Heart right ventricle (tissue), 16 donors: Measurements from ENCODE around the gene ARMH2. TPM values are rescaled to one million over a fixed set of nuclear protein-coding genes. Genes with fewer than 3 reads are reported as not detected.

Experiments
- ATAC-seq, 8 donors: fragments of 200-7000 bp; cut with Tn5 transposase; one replicate each; pipeline ENCODE4 v1.9.1; 2020; ENCODE audit warnings: mild to moderate bottlenecking in 8 of 8, moderate library complexity in 8 of 8, moderate number of reproducible peaks in 1 of 8
- DNase-seq, 2 donors: peaks; one replicate each; pipeline ENCODE4 v3.0.0-alpha.2; 2020
- H3K27ac ChIP-seq, 10 donors: fragments of 200-600 bp; sonication (generic) in 2 of 10; one replicate each; pipeline versions ENCODE4 v1.5.0 to v1.8.0; 2020 to 2022; ENCODE audit warnings: mild to moderate bottlenecking in 3 of 10
- H3K27me3 ChIP-seq, 7 donors: fragments of 200-600 bp; one replicate each; pipeline ENCODE4 v1.8.0; 2021 to 2022; ENCODE audit warnings: mild to moderate bottlenecking in 2 of 7
- H3K36me3 ChIP-seq, 9 donors: fragments of 200-600 bp; sonication (generic) in 1 of 9; one replicate each; pipeline versions ENCODE4 v1.5.0 to v1.8.0; 2020 to 2022; ENCODE audit warnings: mild to moderate bottlenecking in 2 of 9
- H3K4me1 ChIP-seq, 9 donors: fragments of 200-600 bp; sonication (generic) in 1 of 9; one replicate each; pipeline versions ENCODE4 v1.5.0 to v1.8.0; 2020 to 2022; ENCODE audit warnings: mild to moderate bottlenecking in 4 of 9
- H3K4me3 ChIP-seq, 10 donors: fragments of 200-600 bp; sonication (generic) in 2 of 10; one replicate each; pipeline versions ENCODE4 v1.5.0 to v1.8.0; 2020 to 2022; ENCODE audit warnings: mild to moderate bottlenecking in 7 of 10, moderate library complexity in 2 of 10
- H3K9me3 ChIP-seq, 11 donors: fragments of 200-600 bp in 10 of 11; sonication (generic) in 2 of 11; one replicate each; pipeline versions ENCODE4 v1.5.0 to v1.8.0; 2013 to 2022; ENCODE audit warnings: mild to moderate bottlenecking in 2 of 11, control low read depth in 1 of 11, moderate library complexity in 1 of 11
- CTCF ChIP-seq, 9 donors: fragments of 200-600 bp; sonication (generic) in 2 of 9; IDR thresholded peaks; one replicate each; pipeline versions ENCODE4 v1.5.0 to v1.8.0; 2021 to 2022; ENCODE audit warnings: antibody characterized with exemption in 9 of 9, mild to moderate bottlenecking in 5 of 9, moderate library complexity in 1 of 9
- WGBS, 2 donors: extraction: QIAGEN DNeasy Blood & Tissue Kit; methylation state at CpG; one replicate each; pipeline ENCODE4 v1.1.7; 2013; ENCODE audit warnings: inconsistent platforms in 1 of 2; 5-methylcytosine and 5-hydroxymethylcytosine counted together
- intact Hi-C, 10 donors: fragments of 100-400 bp; cut with DNase I; formaldehyde crosslinking; loops; one replicate each; pipeline versions ENCODE4 v1.11.1 to v1.14.2; 2022
- polyA plus RNA-seq, 2 donors: library from polyadenylated mRNA; stranded (reverse); fragments of 200-250 nt; gene quantifications; one replicate each; pipeline ENCODE4 v1.2.3, GENCODE V29; 2013
- total RNA-seq, 10 donors: library from RNA; stranded (reverse); fragmentation: NEBNext Ultra II Directional in 3 of 10; extraction: Animal tissue kit (Norgen Biotek cat#: 25700) in 3 of 10; gene quantifications; one replicate each; pipeline versions ENCODE4 v1.2.1 to v1.2.4, GENCODE V29; 2021 to 2023
- donor health status: Arrhythmogenic right ventricular cardiomyopathy.
- donor health status: ischemic (EF 13 %, LVEDD 7.1; RV severe dilation, severe dysfunction).
- donor health status: healthy with polysubstance abuse.
- donor health status: DM: no; HTN: yes; CAD: no.
- donor health status: DM: no; HTN: no; CAD: no.
- donor health status: ischemic (EF 25% LVEDD 6.9; RV normal size, moderate dysfunction).
- donor health status: ischemic (EF 25% LVEDD 5.7; RV mildly dilated, moderate dysfunction).
- donor health status: healthy.
- donor health status: DM: yes; HTN: yes; CAD: no.
- donor health status: Ischemic cardiomyopathy.
- donor health status: ischemic (EF 35%, LVEDD 5.7; RV mildly dilated, moderate dysfunction).
- donor health status: nonischemic (EF 11% LVEDD 7.7; RV severe dilation, severe dysfunction).
- donor health status: DM: yes; HTN: yes; CAD: no.
- donor health status: PGD.
- donor health status: ischemic (EF 29% LVEDD 5.4; RV normal size, mild dysfunction).
- donor health status: nonischemic (EF 23%, LVEDD 6.1; RV moderate dilation, normal function).

The ARMH2 gene
- total and polyA plus RNA-seq, 12 donors: not detected

GRCh38 chr6:24831771-24832716, 33.3 kb upstream of the ARMH2 start:
- Histone ChIP-seq H3K36me3 (peaks cover 0 to 88% (median 0%) of the 10 kb centered on the region in 9 donors), H3K27ac (no peak overlapping the region)
- 87 to 91% methylated on average over 10 of the region's 10 CpGs for WGBS, 2 donors

GRCh38 chr6:24829657-24830056, 30.9 kb upstream of the ARMH2 start:
- no peaks in the 10 kb centered on the region for H3K4me1 ChIP-seq
- no peak overlapping the region for H3K27ac ChIP-seq
- intact Hi-C loops: no loop called here
- ATAC-seq: no peak
- TF ChIP-seq CTCF (IDR thresholded peaks at IDR 0.05): no peak
- no peak for DNase-seq
- peaks cover 0 to 99% (median 4%) of the 10 kb centered on the region in 9 donors for H3K36me3 ChIP-seq
- 90 to 92% methylated on average over 3 of the region's 3 CpGs for WGBS, 2 donors
- H3K9me3 ChIP-seq: no peaks in the 10 kb centered on the region
- no peak overlapping the region for H3K4me3 ChIP-seq
- no peaks in the 10 kb centered on the region for H3K27me3 ChIP-seq

More at GRCh38 chr6:24831771-24832716, 33.3 kb upstream of the ARMH2 start:
- H3K4me3 ChIP-seq: no peak overlapping the region
- peaks cover 0 to 17% (median 13%) of the 10 kb centered on the region in 9 donors for H3K4me1 ChIP-seq
- TF ChIP-seq CTCF (IDR thresholded peaks at IDR 0.05): no peak
- no peaks in the 10 kb centered on the region for H3K27me3 ChIP-seq
- intact Hi-C loops: no loop called here
- DNase-seq: no peak
- no peaks in the 10 kb centered on the region for H3K9me3 ChIP-seq
- no peak for ATAC-seq

GRCh38 chr6:24827970-24828369, 29.3 kb upstream of the ARMH2 start:
- no peak overlapping the region for H3K4me3 ChIP-seq
- H3K36me3 ChIP-seq: peaks cover 0 to 100% (median 4%) of the 10 kb centered on the region in 9 donors
- DNase-seq (no peak), ATAC-seq (no peak)
- no peaks in the 10 kb centered on the region for H3K27me3 ChIP-seq
- intact Hi-C loops: no loop called here
- H3K27ac ChIP-seq: no peak overlapping the region
- no peak for TF ChIP-seq CTCF (IDR thresholded peaks at IDR 0.05)
- 83 to 85% methylated on average over 8 of the region's 8 CpGs for WGBS, 2 donors
- no peaks in the 10 kb centered on the region for H3K9me3 ChIP-seq
- no peaks in the 10 kb centered on the region for H3K4me1 ChIP-seq

GRCh38 chr6:24827162-24827561, 28.4 kb upstream of the ARMH2 start:
- intact Hi-C loops: no loop called here
- TF ChIP-seq CTCF (IDR thresholded peaks at IDR 0.05): no peak
- Histone ChIP-seq H3K27me3 (no peaks in the 10 kb centered on the region), H3K4me1 (no peaks in the 10 kb centered on the region), H3K36me3 (peaks cover 0 to 100% (median 4%) of the 10 kb centered on the region in 9 donors), H3K27ac (no peak overlapping the region), H3K9me3 (no peaks in the 10 kb centered on the region), H3K4me3 (no peak overlapping the region)
- ATAC-seq (no peak), DNase-seq (no peak)
- WGBS, 2 donors: 69 to 87% methylated on average over 3 of the region's 3 CpGs
